OCI-LY7 (cell line): ENCODE results near the gene SLC23A1. TPM values are rescaled to one million over a fixed set of nuclear protein-coding genes. Genes with fewer than 3 reads are reported as not detected.

Experiments used
- BruUV-seq: library from RNA; stranded (reverse); fragments of 400-500 nt; replicated peaks from 2 replicates; lab custom pipeline; 2021; lab: Mats Ljungman, UMichigan
- CTCF ChIA-PET: fragments of 300-600 bp; sonication (Branson Sonifier 250); formaldehyde crosslinking; loops from one replicate; lab custom pipeline; 2022; ENCODE audit warnings: antibody characterized with exemption; ENCODE audit not compliant: unreplicated experiment; lab: Charles Lee
- POLR2A ChIA-PET: fragments of 300-600 bp; sonication (Branson Sonifier 250); formaldehyde crosslinking; loops from one replicate; lab custom pipeline; 2022; ENCODE audit warnings: antibody characterized with exemption; lab: Charles Lee
- DNase-seq: peaks from one replicate; pipeline ENCODE4 v3.0.0-alpha.2; 2015; ENCODE audit warnings: low spot score
- H2AFZ ChIP-seq: fragments of 200-600 bp; sonication (generic), shearing (Covaris generic); 2 replicates; pipeline ENCODE4 v1.6.1; 2014; ENCODE audit warnings: mild to moderate bottlenecking, antibody characterized with exemption, low read length, moderate library complexity
- H3K27ac ChIP-seq: fragments of 200-600 bp; sonication (generic); 2 replicates; pipeline ENCODE4 v1.5.1; 2014; ENCODE audit warnings: mixed run types, low read depth, mild to moderate bottlenecking, moderate library complexity, low read length, inconsistent platforms; ENCODE audit not compliant: poor library complexity, severe bottlenecking
- H3K36me3 ChIP-seq: fragments of 200-600 bp; sonication (generic); 2 replicates; pipeline ENCODE4 v1.6.1; 2014; ENCODE audit warnings: mild to moderate bottlenecking, antibody characterized with exemption, low read length, moderate library complexity, mixed read lengths; ENCODE audit not compliant: insufficient read depth
- H3K4me1 ChIP-seq: fragments of 200-600 bp; sonication (generic); 2 replicates; pipeline ENCODE4 v1.5.1; 2014; ENCODE audit warnings: mild to moderate bottlenecking, low read length; ENCODE audit not compliant: insufficient read depth, poor library complexity, severe bottlenecking
- H3K4me2 ChIP-seq: fragments of 200-600 bp; sonication (generic); 2 replicates; pipeline ENCODE4 v1.6.1; 2014; ENCODE audit warnings: mild to moderate bottlenecking, low read length
- H3K4me3 ChIP-seq: fragments of 200-600 bp; sonication (generic); 2 replicates; pipeline ENCODE4 v1.5.1; 2014; ENCODE audit warnings: mild to moderate bottlenecking, low read depth, low read length; ENCODE audit not compliant: poor library complexity, severe bottlenecking
- H3K79me2 ChIP-seq: fragments of 200-600 bp; sonication (generic); 2 replicates; pipeline ENCODE4 v1.6.1; 2016; ENCODE audit warnings: low read depth, mild to moderate bottlenecking, low read length, moderate library complexity, mixed read lengths; ENCODE audit not compliant: insufficient read depth
- H3K9me2 ChIP-seq: fragments of 200-600 bp; sonication (generic); 2 replicates; pipeline ENCODE4 v1.6.1; 2016; ENCODE audit warnings: mild to moderate bottlenecking, low read length, mixed read lengths; ENCODE audit not compliant: insufficient read depth
- H3K9me3 ChIP-seq: fragments of 200-600 bp; sonication (generic); 2 replicates; pipeline ENCODE4 v1.6.1; 2014; ENCODE audit warnings: mild to moderate bottlenecking, mixed run types, low read length, mixed read lengths
- H4K20me1 ChIP-seq: fragments of 200-600 bp; sonication (generic); 2 replicates; pipeline ENCODE4 v1.6.1; 2014; ENCODE audit warnings: mild to moderate bottlenecking, antibody characterized with exemption, low read length, moderate library complexity, mixed read lengths; ENCODE audit not compliant: insufficient read depth
- EZH2phosphoT487 ChIP-seq: fragments of 200-600 bp; sonication (generic); IDR thresholded peaks from 2 replicates; pipeline ENCODE4 v1.6.1; 2018; ENCODE audit warnings: low read depth, borderline replicate concordance, mild to moderate bottlenecking, mixed run types, antibody characterized with exemption, low read length, moderate library complexity, mixed read lengths
- intact Hi-C: fragments of 100-400 bp; cut with micrococcal nuclease; formaldehyde crosslinking; loops from one replicate; pipeline ENCODE4 v1.10.0; 2022; ENCODE audit not compliant: unreplicated experiment
- total RNA-seq, 2 experiments: library from RNA; depleted of rRNA in 1 of 2; stranded (reverse); fragments of >200 nt in 1 of 2; shearing (Covaris generic) in 1 of 2; gene quantifications; 2 replicates each; pipeline ENCODE4 v1.2.3, GENCODE V29; 2014 to 2022
- TF ChIP-seq, protein P1 (sequence below): fragments of 200-600 bp; sonication (generic); conservative IDR thresholded peaks from 2 replicates; pipeline ENCODE4 v1.5.1; 2014; ENCODE audit warnings: mild to moderate bottlenecking, antibody characterized with exemption, low read length, moderate library complexity, mixed read lengths

Gene SLC23A1
- total RNA-seq, 2 experiments from 2014 or later, result 20.3 to 63.1 TPM

DNA sequence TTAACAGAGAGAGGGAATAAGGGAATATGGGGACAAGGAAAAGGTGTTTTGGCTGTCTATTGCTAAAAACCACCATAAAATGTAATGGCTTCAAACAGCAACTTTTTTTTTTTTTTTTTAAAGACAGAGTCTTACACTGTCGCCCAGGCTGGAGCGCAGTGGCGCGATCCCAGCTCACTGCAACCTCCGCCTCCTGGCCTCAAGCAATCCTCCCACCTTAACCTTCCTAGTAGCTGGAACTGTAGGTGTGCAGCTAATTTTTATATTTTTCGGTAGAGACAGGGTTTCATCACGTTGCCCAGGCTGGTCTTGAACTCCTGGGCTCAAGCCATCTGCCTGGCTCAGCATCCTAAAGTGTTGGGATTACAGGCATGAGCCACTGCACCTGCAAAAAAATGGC, 25.1 kb upstream of the SLC23A1 start:
- TF ChIP-seq, protein P1, sequence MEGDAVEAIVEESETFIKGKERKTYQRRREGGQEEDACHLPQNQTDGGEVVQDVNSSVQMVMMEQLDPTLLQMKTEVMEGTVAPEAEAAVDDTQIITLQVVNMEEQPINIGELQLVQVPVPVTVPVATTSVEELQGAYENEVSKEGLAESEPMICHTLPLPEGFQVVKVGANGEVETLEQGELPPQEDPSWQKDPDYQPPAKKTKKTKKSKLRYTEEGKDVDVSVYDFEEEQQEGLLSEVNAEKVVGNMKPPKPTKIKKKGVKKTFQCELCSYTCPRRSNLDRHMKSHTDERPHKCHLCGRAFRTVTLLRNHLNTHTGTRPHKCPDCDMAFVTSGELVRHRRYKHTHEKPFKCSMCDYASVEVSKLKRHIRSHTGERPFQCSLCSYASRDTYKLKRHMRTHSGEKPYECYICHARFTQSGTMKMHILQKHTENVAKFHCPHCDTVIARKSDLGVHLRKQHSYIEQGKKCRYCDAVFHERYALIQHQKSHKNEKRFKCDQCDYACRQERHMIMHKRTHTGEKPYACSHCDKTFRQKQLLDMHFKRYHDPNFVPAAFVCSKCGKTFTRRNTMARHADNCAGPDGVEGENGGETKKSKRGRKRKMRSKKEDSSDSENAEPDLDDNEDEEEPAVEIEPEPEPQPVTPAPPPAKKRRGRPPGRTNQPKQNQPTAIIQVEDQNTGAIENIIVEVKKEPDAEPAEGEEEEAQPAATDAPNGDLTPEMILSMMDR, result no peak
- TF ChIP-seq EZH2phosphoT487, result no peak
- CTCF ChIA-PET, result interaction anchor here (0.6 kb wide), 1 partner anchor 228 kb away, joined by 3 read pairs; no protein-coding TSS in a partner anchor
- peak overlapping the region; percentile 68 for H3K27ac ChIP-seq
- no TSS peak for BruUV-seq
- no peak for DNase-seq
- H3K79me2 ChIP-seq, result no peaks in the 10 kb centered on the region
- H2AFZ ChIP-seq, result peak overlapping the region; percentile 89
- no peaks in the 10 kb centered on the region for H3K9me2 ChIP-seq
- H4K20me1 ChIP-seq, result no peaks in the 10 kb centered on the region
- peak overlapping the region; percentile 64 for H3K4me2 ChIP-seq
- no peaks in the 10 kb centered on the region for H3K9me3 ChIP-seq
- intact Hi-C loops, result loop anchor here (10.0 kb wide), 1 partner anchor 213 kb away; the partner anchor contains the start of gene SIL1
- H3K4me1 ChIP-seq, result peaks cover 38% of the 10 kb centered on the region
- H3K4me3 ChIP-seq, result no peak overlapping the region
- no peaks in the 10 kb centered on the region for H3K36me3 ChIP-seq
- POLR2A ChIA-PET, result interaction anchor here (0.6 to 1.3 kb wide), 2 partner anchors 31 to 88 kb away, joined by 4 to 5 read pairs; partner anchors contain the start of gene DNAJC18

- Histone ChIP-seq H3K36me3 (no peaks in the 10 kb centered on the region), H3K79me2 (no peaks in the 10 kb centered on the region), H3K27ac (peak overlapping the region; percentile 68), H3K4me1 (peaks cover 43% of the 10 kb centered on the region), H4K20me1 (no peaks in the 10 kb centered on the region), H3K4me2 (peak overlapping the region; percentile 64), H2AFZ (peak overlapping the region; percentile 89), H3K9me2 (no peaks in the 10 kb centered on the region), H3K9me3 (no peaks in the 10 kb centered on the region), H3K4me3 (peak overlapping the region; percentile 6)
- ChIA-PET CTCF (no interaction called here), POLR2A (interaction anchor here (0.6 to 1.3 kb wide), 5 partner anchors 12 to 213 kb away, joined by 3 to 7 read pairs (median 3); partner anchors contain the start of genes DNAJC18 and PROB1)
- intact Hi-C loops, result loop anchor here (10.0 kb wide), 1 partner anchor 213 kb away; the partner anchor contains the start of gene SIL1
- TF ChIP-seq, protein P1, result no peak
- TF ChIP-seq EZH2phosphoT487, result no peak
- BruUV-seq, result no TSS peak
- peak; percentile 82 for DNase-seq
Measured at GRCh38 chr5:139407517-139407916, 24.4 kb upstream of the SLC23A1 start.

DNA sequence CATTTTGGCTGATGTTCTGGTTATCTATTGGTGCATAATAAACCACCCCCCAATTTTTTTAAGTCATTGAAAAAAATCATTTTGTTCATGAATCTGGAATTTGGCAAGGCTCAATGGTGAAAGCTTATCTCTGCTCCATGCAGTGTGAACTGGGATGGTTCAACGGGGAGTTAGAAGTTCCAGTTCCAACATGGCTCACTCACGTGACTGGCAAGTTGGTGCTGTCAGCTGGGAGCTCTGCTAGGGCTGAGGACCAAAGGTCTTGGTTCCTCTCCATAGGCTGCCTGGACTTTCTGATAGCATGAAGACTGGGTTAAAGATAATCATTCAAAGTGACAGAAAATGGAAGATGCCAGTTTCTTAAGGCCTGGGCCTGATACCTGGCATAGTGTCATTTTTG, 23.9 kb upstream of the SLC23A1 start:
- H3K9me3 ChIP-seq, result no peaks in the 10 kb centered on the region
- H4K20me1 ChIP-seq, result no peaks in the 10 kb centered on the region
- no peaks in the 10 kb centered on the region for H3K36me3 ChIP-seq
- H3K79me2 ChIP-seq, result no peaks in the 10 kb centered on the region
- no peak for DNase-seq
- peak overlapping the region; percentile 64 for H3K4me2 ChIP-seq
- ChIA-PET CTCF (no interaction called here), POLR2A (interaction anchor here (0.6 to 1.3 kb wide), 7 partner anchors 11 to 241 kb away, joined by 3 to 7 read pairs (median 3); partner anchors contain the start of genes DNAJC18 and PROB1)
- no peak for TF ChIP-seq EZH2phosphoT487
- TF ChIP-seq, protein P1, result no peak
- H2AFZ ChIP-seq, result peak overlapping the region; percentile 89; the same call in 1 of the 2 replicates
- BruUV-seq, result no TSS peak
- no peaks in the 10 kb centered on the region for H3K9me2 ChIP-seq
- intact Hi-C loops, result loop anchor here (10.0 kb wide), 1 partner anchor 212 kb away; the partner anchor contains the start of gene SIL1
- peak overlapping the region; percentile 68 for H3K27ac ChIP-seq
- peak overlapping the region; percentile 6 for H3K4me3 ChIP-seq
- peaks cover 43% of the 10 kb centered on the region for H3K4me1 ChIP-seq
